GM12874 (cell line): Measurements from ENCODE around the gene NDUFS8.

Experiments used
- CTCF ChIP-seq: IDR thresholded peaks from 2 replicates; pipeline ENCODE4 v1.5.1; 2011; ENCODE audit warnings: low read depth, mild to moderate bottlenecking, control low read depth, low read length, moderate library complexity; ENCODE audit not compliant: insufficient read depth

The NDUFS8 gene

GRCh38 chr11:68015467-68015866 is 15.0 kb upstream of the NDUFS8 start:
- no peak for TF ChIP-seq CTCF

- TF ChIP-seq CTCF, result no peak
Observed at GRCh38 chr11:68016161-68016903, 14.1 kb upstream of the NDUFS8 start.

GRCh38 chr11:68016904-68017817 is 13.3 kb upstream of the NDUFS8 start:
- TF ChIP-seq CTCF, result no peak

GRCh38 chr11:68017980-68018729 is 12.3 kb upstream of the NDUFS8 start:
- no peak for TF ChIP-seq CTCF

- TF ChIP-seq CTCF, result no peak
Observed at GRCh38 chr11:68018730-68019190, 11.7 kb upstream of the NDUFS8 start.

- no peak for TF ChIP-seq CTCF
Observed at GRCh38 chr11:68019486-68019885, 11.0 kb upstream of the NDUFS8 start.

- no peak for TF ChIP-seq CTCF
Observed at GRCh38 chr11:68020575-68020974, 9.9 kb upstream of the NDUFS8 start.
